HL-60 (cell line): ENCODE measurements around the gene MORN5.

ENCODE experiments used
- DNase-seq, 2 experiments: peaks; one replicate each; pipeline ENCODE4 v3.0.0-alpha.2; 2010 to 2020; ENCODE audit warnings: low read depth in 1 of 2, low spot score in 1 of 2
- H3K27ac ChIP-seq: fragments of 250-450 bp; sonication (Bioruptor Pico); replicated peaks from 2 replicates; pipeline ENCODE4 v1.5.1; 2020; ENCODE audit warnings: mild to moderate bottlenecking, moderate library complexity
- H3K27me3 ChIP-seq: fragments of 250-450 bp; sonication (Bioruptor Pico); 2 replicates; pipeline ENCODE4 v1.5.1; 2021; ENCODE audit warnings: mild to moderate bottlenecking, moderate library complexity; ENCODE audit not compliant: insufficient read depth, poor library complexity, severe bottlenecking
- H3K4me3 ChIP-seq: replicated peaks from 2 replicates; pipeline ENCODE4 v1.5.1; 2011; ENCODE audit warnings: mild to moderate bottlenecking, control low read depth, low read length; ENCODE audit not compliant: insufficient read depth
- GABPA ChIP-seq: IDR thresholded peaks from 2 replicates; pipeline ENCODE4 v1.6.1; 2012; ENCODE audit warnings: low read depth
- POLR2AphosphoS5 ChIP-seq: IDR thresholded peaks from 2 replicates; pipeline ENCODE4 v1.6.1; 2012; ENCODE audit warnings: low read depth
- REST ChIP-seq: IDR thresholded peaks from 2 replicates; pipeline ENCODE4 v1.6.1; 2012; ENCODE audit warnings: low read depth; ENCODE audit not compliant: insufficient replicate concordance
- SPI1 ChIP-seq: IDR thresholded peaks from 2 replicates; pipeline ENCODE4 v1.6.1; 2012; ENCODE audit warnings: low read depth, mild to moderate bottlenecking, borderline replicate concordance
- TF ChIP-seq, protein P1 (sequence below): IDR thresholded peaks from one replicate; pipeline ENCODE4 v1.5.1; 2011; ENCODE audit warnings: low read length, control low read depth, inconsistent platforms; ENCODE audit not compliant: insufficient read depth

MORN5 gene

GRCh38 chr9:122179054-122179689 lies 19.5 kb downstream of the MORN5 start:
- peaks cover 7% of the 10 kb centered on the region for H3K27me3 ChIP-seq
- no peak overlapping the region for H3K27ac ChIP-seq
- DNase-seq, result no peak
- no peak overlapping the region for H3K4me3 ChIP-seq
- no peak for TF ChIP-seq SPI1

DNA sequence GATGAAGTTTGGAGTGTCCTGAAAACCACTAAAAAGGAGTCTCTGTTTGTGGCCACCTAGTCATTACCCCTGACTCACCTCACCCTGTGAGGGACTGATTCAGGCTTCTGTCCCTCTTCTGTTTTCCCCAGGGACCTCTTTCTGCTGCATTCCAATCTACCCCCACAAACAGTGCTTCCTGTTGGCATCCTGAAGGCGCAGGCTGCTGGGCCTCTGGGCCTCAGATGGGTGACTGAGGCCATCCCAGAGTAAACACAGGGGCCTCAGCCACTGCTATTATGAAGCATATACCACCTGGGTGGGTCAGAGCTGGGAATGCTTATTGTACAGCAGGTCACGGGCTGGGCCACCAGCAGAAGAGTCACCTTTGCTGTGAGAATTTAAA lies 20.0 kb downstream of the MORN5 start:
- DNase-seq, result no peak
- TF ChIP-seq POLR2AphosphoS5 (no peak), SPI1 (no peak)
- Histone ChIP-seq H3K27ac (no peak overlapping the region), H3K27me3 (peaks cover 7% of the 10 kb centered on the region), H3K4me3 (no peak overlapping the region)

DNA sequence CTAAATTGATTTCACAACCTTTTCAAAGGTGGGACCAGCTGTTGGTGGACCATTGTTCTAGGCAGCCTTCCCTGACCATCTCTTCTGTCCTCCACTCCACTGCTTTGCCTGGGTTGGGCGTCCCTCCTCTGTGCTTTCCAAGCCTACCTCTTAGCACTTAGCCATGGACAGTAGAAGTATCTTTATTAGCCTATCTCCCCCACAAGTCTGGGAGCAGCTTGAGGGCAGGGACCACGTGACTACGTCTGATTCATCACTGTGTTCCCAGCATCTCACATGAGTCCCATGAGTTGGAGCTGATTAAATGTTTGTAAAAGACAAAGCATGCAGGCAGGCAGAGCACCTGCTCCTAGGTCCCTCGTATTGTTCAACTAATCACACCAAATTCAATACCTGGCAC lies 20.9 kb downstream of the MORN5 start:
- Histone ChIP-seq H3K4me3 (no peak overlapping the region), H3K27me3 (peaks cover 7% of the 10 kb centered on the region), H3K27ac (no peak overlapping the region)
- DNase-seq, result no peak
- TF ChIP-seq GABPA (no peak), SPI1 (no peak), REST (no peak)
- TF ChIP-seq, protein P1, sequence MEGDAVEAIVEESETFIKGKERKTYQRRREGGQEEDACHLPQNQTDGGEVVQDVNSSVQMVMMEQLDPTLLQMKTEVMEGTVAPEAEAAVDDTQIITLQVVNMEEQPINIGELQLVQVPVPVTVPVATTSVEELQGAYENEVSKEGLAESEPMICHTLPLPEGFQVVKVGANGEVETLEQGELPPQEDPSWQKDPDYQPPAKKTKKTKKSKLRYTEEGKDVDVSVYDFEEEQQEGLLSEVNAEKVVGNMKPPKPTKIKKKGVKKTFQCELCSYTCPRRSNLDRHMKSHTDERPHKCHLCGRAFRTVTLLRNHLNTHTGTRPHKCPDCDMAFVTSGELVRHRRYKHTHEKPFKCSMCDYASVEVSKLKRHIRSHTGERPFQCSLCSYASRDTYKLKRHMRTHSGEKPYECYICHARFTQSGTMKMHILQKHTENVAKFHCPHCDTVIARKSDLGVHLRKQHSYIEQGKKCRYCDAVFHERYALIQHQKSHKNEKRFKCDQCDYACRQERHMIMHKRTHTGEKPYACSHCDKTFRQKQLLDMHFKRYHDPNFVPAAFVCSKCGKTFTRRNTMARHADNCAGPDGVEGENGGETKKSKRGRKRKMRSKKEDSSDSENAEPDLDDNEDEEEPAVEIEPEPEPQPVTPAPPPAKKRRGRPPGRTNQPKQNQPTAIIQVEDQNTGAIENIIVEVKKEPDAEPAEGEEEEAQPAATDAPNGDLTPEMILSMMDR, result no peak

DNA sequence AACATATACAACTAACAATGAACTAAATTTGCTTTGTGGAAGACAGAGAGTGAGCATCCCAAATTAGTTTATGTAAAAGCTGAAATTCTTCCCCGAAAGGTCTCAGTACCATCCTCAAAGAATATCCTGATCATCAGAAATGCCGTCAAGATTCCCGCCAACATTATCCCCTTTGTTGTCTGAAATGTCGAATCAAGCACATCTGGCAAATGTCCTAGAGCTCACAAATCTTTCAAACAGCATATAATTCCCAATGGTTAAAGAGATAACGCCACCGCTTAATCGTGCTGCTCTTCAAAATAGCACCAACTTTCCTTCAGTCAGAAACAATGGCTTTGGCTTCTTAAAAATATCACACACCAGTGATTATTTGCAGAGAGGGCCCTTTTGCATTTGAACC lies 23.8 kb downstream of the MORN5 start:
- Histone ChIP-seq H3K4me3 (no peak overlapping the region), H3K27me3 (peaks cover 5% of the 10 kb centered on the region), H3K27ac (no peak overlapping the region)
- DNase-seq, result no peak
- TF ChIP-seq GABPA, result no peak

GRCh38 chr9:122184551-122184950 lies 24.8 kb downstream of the MORN5 start:
- DNase-seq, result no peak
- no peak for TF ChIP-seq POLR2AphosphoS5
- TF ChIP-seq REST, result no peak
- no peak for TF ChIP-seq SPI1
- no peak for TF ChIP-seq GABPA
- TF ChIP-seq, protein P1, result no peak
- no peak overlapping the region for H3K4me3 ChIP-seq
- peaks cover 5% of the 10 kb centered on the region for H3K27me3 ChIP-seq
- H3K27ac ChIP-seq, result no peak overlapping the region

DNA sequence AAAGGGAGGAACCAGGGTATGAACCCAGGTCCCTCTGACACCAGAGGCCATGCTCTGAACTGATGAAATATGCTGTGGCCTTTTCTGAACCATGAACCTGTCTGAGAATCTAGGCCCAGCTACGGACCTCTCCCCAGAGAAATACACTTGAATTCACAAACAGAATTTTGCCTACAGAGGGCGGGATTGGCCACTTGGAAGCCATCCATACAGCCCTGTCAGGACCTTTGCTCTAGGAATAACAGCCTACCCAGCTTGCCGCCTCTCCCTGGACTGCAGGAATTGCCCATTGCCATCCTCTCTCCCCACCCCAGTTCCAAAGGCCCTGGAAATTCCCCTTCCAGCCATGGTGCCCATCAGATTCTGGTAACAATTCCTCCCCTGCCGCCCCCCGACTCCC lies 26.6 kb downstream of the MORN5 start:
- TF ChIP-seq GABPA (no peak), POLR2AphosphoS5 (no peak), SPI1 (no peak), REST (no peak)
- TF ChIP-seq, protein P1, result no peak
- H3K27me3 ChIP-seq, result peaks cover 5% of the 10 kb centered on the region

More for the DNA sequence above, 26.6 kb downstream of the MORN5 start:
- no peak overlapping the region for H3K27ac ChIP-seq
- H3K4me3 ChIP-seq, result no peak overlapping the region
- no peak for DNase-seq
